ENCODE results near the gene LILRB3.
A peak's percentile ranks its signal among the peaks of the same experiment; 100 is the strongest.
"Not testable (repeated sequence)": the region's sequence is repeated elsewhere in the genome, so short reads cannot be mapped to it uniquely, and the experiment has no call there.

Gene LILRB3

DNA sequence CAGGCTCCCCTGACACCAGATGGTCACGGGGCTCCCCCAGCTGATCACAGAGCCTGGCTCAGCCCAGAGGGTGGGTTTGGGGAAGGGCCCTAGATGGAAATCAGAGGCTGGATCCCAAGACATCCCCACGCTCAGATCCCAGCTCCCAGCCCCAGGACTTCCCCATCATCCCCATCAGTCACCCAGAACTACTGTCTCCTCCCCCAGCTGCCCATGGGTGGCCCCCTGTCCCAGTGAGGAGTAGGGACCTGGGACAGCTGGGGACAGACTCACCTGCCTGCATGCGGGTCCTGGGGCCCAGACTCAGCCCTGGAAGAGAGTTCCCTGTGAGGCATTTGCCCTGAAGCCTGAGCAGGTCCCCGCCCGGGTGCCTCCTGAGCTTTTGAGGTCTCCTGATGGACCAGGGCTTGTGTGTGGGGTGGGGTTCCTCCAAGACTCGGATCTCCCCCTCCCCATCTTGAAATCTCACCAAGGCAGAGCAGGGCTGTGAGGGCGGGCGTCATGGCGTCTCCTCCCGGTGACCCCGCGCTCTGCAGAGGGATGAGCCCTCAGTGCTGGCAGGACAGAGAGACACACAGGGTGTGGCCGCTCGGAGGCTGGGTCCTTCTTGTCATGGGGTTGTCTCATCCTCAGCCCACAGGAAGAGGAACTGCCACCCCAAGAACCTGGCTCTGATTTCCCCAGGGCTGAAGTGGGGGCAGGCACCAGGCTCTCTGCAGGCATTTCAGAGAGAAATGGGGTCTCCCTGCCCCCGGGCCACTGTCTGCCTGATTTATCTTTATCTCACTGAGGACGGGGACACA is at the start of gene LILRB3:
Gene LILRB3, minus strand, starts transcription at position 534 of the 803 bp plus-strand sequence. Its CDS starts 31 bp downstream, at position 503.
- DNase-seq = peak; percentile 23

DNA sequence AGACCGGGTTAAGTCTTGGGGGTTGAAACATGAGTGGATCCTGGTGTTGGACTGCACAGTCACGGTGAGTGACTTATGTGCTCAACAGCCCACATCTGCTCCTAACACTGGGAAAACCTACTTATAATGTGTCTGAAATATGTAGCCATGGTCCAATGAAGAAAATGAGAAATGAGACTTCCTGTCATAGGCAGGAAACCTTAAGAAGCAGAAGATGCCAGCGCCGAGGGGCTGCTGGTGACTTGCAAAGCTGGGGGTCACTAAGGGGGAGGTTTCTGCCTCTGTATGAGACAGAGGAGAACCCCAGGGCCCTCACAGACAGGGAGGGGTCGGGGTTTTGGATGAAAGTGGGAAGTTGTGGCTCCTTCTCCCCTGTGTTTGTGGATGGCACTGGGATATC is 49.4 kb upstream of the LILRB3 start:
- not testable (repeated sequence) for DNase-seq

DNA sequence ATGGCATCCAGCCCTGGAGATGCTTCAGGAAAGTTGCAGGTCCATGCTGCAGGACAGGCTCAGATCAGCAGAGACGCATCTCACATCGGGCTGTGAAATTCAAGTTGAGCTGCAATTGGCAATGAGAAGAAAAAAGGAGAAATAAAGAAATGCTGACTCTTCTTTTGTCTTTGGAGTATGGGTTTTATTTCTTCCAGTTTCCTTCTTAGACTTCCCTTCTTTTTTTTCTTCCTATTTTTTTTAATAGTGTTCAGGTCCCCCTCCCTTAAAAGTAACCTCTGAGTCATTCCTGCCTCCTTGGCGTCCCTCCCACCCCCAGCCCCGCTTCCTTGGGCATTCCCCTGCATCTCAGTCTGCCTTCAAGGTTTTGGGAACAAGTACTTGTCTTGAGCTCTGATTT is 48.8 kb upstream of the LILRB3 start:
- DNase-seq = not testable (repeated sequence)

DNA sequence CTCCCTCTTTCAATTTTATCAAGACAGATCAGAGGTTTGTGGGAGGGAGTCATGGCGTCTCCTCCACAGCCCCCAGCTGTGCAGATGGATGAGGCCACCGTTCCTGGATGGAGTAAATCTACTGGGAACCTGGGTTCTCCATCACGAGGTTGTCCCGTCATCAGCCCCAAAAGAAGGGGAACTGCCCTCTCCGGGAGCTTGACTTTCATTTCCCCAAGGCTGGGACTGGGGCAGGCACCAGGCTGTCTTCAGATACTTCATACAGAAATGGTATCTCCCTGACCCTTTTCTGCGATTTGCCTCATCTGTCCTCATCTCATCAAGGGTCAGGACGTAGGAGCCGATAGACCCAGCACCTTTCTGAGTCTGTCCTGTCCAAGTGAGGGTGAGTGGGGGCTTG is 48.3 kb upstream of the LILRB3 start:
- DNase-seq = no peak

DNA sequence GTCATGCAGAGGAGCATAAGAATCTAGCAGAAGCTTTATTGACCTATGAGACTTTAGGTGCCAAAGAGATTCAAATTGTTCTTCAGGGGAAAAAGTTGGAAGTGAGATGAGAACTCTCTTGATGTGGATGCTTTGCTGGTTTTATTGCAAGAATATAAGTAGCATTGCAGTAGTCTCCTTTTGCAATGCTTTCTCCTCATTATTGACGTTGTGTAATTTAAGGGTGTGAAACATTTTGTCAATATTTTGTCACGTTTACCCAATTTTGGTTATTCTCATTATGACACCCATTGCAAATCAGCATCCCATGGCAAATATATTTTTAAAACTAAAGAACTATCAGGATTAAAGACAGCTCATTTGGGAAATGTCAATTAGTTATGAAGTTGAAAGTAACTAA is 46.1 kb upstream of the LILRB3 start:
- no peak for DNase-seq

DNA sequence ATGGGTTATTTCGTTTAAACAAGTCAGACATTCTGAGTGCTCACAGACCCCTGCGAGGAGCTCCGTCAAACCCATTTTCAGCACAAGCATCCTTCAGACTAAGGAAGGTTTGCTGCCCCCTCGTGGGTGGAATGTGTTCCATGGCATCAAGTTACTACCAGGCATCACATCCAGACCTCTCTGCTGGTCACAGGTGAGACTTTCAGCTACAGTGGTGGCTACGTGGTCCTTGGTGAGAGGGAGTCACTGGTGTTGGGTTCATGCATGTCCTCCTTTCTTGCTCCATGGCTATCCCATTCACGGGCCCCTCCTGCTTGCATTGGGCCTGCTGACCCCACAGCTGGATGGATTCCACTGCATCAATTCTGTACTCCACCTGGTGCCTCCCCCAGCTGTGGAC is 43.3 kb upstream of the LILRB3 start:
- peak; percentile 58 for DNase-seq

DNA sequence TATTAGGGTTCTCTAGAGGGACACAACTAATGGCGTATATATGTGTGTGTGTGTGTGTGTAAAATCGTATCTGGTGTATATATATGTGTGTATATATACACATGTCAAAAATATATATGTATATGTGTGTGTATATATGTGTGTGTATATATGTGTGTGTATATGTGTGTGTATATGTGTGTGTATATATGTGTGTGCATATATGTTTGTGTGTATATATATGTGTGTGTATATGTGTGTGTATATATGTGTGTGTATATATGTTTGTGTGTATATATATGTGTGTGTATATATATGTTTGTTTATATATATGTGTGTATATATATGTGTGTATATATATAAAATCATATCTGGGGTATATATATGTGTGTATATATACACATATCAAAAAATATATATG is 39.7 kb upstream of the LILRB3 start:
- DNase-seq = no peak

DNA sequence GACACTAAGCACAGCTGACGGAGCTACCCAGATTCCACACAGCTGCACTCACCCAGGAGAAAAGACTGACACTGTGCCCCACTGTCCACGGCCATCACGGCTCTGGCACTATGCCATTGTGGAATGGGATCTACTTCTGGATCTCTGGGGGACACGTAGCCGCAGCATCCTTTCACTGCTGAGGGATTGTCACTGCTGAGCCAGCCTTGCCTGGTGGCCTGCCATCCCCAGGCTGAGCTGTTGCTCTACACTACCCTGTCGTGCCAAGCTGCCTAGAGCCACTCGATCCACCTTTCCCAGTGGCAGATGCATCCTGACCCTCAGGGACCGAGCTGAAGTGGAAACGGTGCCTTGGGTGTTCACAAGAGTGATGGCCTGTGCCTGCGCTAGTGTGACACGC is 39.3 kb upstream of the LILRB3 start:
- DNase-seq = peak; percentile 6

DNA sequence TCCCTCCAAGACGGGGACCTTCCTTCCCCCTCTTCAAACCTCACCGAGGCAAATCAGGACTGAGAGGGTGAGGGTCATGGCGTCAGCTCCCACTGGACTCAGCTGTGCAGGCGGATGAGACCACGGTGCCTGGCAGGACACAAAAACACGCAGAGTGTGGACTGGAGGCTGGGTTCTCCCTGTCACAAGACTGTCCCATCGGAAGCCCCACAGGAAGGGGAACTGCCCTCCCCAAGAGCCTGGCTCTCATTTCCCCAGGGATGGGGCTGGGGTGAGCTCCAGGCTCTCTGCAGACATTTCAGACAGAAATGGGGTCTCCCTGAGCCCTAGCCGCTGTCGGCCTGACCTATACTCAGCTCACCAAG is 34.3 kb upstream of the LILRB3 start, which contains the start of gene LILRB5:
Gene LILRB5, minus strand, starts transcription at position 158 of the 365 bp plus-strand sequence. Its CDS starts 80 bp downstream, at position 78.
- peak; percentile 15 for DNase-seq

DNA sequence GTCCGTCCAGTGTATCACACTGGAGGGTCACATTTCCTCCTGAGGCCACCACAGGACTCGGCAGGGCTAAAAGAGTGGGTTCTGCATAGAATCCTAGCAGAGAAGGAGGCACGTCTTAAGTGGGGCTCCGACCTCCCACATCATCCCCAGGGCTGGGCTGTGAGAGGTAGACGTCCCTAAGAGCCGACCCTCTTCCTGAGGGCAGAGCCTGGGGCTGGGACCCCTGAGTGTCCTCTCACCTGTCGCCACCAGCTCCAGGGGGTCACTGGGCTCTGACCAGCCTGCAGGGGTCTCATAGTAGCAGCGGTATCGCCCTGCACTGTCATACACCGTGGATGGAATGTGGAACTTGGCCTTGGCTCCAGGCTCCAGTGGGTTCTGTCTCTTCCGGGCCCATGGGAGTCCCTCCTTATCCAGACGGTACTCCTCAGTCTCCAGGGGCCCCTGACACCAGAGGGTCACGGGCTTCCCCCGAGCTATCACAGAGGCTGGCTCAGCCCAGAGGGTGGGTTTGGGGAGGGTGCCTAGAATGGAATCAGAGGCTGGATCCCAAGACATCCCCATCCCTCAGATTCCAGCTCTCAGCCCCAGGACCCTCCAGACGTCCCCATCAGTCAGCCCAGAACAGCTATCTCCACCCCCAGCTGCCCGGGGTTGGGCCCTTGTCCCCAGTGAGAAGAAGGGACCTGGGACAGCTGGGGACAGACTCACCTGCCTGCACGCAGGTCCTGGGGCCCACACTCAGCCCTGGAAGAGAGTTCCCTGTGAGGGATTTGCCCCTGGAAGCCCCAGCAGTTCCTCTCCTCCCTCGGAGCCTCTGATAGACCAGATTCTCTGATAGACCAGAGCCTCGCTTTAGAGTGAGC is 33.7 kb upstream of the LILRB3 start:
- DNase-seq = peak; percentile 7

DNA sequence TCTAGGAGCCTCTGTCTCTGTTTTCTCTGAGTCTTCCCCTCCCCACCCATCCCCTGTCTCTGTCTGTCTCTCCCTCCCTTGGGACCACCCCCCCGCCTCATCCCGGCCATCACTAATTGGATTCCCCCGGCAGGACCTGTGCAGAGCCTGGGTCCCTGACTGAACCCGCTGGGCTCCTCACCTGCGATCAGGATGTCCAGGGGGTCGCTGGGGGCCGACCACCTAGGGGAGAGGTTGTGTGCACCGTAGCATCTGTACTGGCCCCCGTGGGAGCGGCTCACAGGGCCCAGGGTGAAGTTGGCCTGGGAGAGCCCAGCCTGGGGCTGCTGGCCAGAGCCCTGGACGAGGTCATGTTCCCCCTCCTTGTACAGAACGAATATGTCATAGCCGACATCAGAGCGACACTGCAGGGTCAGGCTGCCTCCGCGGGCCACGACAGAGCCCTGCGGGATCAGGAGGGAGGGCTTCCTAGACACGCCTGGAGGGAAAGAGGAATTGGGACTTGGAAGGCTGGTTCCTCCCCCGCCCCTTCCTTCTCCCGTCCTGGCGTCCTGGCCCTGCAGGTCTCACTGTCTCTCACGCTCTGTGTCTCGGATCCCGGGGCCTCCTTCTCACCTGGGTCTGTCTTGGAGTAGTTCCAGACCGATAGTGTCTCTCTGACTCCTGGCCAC is 32.4 kb upstream of the LILRB3 start:
- peak; percentile 12 for DNase-seq

DNA sequence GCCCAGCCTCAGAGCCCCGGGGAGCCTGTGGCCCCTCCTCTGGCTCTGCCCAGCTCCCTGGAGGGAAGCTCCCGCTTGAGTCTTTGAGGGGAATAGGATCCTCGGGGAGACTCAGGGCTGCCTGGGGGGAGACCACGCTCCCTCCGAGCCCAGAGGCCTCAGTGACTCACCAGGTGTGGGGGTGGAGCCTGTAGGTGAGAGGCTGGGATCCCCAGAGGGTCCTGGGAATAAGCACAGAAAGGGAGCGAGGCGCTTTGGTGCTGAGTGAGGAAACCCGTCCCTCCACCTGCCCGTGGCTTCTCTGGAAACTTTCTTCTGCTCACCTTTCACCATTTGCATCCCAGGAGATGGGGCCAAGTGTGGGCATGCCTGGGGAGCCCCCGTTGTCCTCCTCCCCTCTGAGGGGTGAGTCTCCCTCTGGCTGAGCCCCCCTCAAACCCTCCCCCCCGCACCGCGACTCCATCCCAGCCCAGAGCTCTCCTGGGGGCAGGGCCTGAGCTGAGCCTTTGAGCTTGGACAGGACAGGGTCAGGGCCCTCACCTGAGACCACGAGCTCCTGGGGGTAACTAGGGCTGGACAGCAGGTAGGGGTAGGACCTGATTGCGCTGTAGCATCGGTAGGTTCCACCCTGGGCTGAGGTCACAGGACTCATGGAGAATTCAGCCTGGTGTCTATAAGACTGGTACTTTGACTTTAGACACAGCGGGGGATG is 31.5 kb upstream of the LILRB3 start:
- peak; percentile 12 for DNase-seq

DNA sequence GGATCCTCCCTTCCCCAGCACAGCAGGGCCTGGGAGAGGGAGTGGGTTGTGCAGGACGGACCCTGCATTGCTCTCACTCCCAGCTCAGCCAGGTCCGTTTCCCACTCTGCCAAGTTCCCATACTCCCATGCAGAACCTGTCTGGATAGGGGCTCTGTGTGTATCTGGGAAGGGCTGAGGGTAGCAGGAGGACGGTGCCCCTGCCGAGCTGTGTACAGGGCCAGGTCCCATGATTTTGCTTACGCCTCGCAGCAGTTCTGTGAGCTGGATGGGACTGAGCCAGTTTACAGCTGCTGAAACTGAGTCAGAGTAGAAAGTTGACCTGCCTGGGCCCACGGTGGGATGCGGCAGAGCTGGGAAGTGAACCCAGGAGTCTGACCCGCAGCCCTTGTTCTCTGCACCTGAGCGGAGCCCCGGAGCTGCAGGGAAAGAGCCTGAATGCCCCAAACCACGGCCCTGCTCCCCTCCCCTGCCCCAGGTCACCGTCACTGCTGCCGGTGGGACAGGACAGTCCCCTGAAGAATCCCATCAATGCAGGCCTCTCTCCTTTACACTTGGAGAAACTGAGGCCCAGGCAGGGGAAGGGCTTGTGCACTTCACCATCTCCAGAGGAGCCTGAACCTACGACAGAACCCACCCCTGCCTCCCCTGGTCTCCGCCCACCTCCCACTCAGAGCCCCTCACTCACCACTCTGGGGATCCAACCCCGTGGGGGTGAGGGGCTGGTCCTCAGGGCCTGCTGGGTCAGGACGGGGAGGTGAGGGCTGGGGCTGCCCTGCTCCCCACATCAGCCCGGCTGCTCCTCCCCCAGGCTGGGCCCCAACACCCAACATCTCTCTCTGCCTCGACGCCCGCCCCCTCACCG is 30.8 kb upstream of the LILRB3 start:
- DNase-seq = peak; percentile 6

DNA sequence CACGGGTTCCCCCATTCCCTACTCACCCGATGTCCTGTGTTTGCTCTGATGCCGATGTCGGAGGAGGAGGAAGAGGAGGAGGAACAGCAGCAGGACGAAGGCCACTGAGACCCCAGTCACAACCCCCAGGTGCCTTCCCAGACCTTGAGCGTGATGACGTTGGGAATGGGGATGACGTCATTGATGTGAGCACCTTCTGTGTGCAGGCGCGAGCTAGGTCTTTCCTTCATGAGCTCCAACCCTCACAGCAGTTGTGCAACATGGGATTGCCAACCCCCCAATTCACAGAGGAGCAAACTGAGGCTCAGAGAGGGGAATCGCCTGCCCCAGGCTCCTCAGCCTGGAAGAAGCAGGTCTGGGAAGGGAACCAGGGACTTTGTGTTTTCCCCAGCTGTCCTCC is 30.0 kb upstream of the LILRB3 start:
- peak; percentile 1 for DNase-seq

DNA sequence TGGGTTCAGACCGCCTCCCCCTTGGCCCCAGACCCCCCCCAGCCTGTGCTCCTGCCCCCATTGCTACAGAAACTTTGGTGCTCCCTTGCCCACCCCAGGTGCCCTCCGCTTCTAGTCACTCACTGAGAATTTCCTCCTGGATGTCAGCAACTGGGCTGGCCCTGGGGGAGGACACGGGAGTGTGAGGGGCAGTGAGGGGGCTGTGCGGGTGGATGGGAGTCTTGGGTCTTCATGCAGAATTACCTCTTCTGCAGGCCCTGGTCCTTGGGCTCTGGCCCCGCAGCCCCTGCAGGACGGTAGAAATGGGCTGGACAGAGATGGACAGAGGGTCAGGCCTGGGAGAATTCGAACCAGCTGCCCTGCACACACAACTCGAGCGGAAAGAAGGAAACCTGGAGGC is 29.4 kb upstream of the LILRB3 start:
- no peak for DNase-seq

DNA sequence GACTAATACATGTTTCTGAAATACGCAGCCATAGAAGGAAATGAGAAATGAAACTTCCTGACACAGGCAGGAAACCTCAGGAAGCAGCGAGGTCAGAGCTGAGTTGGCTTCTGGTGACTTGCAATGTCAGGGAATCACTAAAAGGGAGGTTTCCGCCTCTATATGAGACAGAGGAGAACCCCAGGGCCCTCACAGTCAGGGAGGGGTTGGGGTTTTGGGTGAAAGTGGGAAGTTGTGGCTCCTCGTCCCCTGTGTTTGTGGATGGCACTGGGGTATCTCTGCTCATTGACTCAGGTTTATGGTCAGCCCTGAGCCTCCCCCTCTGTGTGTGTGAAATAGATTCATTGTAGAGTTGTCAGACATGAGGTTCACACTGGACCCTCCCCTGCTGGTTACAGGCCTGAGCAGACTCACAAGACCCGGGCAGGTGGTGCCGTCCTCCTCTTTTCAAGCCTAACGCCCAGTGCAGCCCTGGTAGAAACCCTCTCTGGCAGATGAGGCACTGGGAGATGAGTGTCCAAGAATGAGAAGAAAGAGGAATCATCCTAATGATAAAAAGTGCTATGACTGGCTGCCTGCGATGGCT is 25.3 kb upstream of the LILRB3 start:
- peak; percentile 45 for DNase-seq

DNA sequence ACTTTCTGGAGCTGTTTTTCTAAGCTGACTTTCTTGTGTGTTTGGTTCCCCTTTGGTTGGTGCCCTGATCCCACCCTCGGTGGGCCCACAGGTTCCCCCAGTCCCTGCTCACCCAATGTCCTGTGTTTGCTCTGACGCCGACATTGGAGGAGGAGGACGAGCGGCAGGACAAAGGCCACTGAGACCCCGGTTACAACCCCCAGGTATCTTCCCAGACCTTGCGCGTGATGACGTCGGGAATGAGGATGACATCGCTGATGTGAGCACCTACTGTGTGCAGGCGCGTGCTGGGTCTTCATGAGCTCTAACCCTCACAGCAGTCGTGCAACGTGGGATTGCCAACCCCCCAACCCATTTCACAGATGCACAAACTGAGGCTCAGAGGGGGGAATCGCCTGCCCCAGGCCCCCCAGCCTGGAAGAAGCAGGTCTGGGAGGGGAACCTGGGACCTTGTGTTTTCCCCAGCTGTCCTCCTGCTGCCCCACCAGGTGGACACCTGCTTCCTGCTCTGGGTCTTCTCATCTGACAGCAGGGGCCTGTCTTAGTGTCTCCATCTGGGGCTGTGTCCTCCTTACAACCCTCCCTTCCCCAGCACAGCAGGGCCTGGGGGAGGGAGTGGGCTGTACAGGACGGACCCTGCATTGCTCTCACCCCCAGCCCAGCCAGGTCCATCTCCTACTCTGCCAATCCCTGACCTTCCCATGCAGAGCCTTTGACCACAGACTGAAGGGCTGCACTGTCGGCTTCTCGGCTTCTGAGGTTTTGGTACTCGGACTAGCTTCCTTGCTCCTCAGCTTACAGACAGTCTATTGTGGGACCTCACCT is 24.5 kb upstream of the LILRB3 start:
- no peak for DNase-seq

DNA sequence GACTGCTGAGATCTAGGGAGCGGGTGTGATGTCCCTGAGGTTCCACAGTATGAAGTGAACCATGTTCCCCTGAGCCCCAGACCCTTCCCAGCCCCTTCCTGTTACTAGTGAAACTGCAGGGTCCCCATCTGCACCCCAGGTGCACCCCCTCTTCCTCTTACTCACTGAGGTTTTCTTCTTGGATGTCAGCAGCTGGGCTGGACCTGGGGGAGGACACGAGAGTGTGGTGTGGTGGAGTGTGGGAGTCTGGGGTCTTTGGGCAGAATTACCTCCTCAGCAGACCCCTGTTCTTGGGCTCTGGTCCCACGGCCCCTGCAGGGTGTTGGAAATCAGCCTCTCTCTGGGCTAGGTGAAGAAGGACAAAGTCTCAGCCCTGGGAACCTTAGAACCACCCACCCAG is 23.1 kb upstream of the LILRB3 start:
- no peak for DNase-seq

DNA sequence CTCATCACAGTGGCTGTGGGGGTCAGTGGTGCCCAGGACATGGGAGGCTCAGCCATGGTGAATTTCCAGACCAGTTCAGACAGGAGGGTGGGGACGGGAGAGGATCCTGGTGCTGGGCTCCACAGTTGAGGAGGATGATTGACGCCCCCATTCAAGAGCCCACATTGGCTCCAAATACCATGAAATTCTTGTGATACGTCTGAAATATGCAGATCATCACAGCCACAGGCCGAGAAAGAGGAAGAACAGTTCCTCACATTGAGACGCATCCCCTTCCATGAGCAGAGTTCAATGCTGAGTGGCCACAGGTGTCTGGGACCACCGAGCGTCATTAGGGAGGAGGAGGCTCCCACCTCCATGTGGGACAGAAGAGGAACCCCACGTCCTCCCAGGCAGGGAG is 21.0 kb upstream of the LILRB3 start:
- DNase-seq = not testable (repeated sequence)

DNA sequence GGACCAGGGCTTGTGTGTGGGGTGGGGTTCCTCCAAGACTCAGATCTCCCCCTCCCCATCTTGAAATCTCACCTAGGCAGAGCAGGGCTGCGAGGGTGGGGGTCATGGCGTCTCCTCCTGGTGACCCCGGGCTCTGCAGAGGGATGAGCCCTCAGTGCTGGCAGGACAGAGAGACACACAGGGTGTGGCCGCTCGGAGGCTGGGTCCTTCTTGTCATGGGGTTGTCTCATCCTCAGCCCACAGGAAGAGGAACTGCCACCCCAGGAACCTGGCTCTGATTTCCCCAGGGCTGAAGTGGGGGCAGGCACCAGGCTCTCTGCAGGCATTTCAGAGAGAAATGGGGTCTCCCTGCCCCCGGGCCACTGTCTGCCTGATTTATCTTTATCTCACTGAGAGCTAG is 19.8 kb upstream of the LILRB3 start, which contains the start of gene LILRA6:
Gene LILRA6, minus strand, starts transcription at position 145 of the 400 bp plus-strand sequence.
- not testable (repeated sequence) for DNase-seq
